Neutrophil (primary cell): ENCODE measurements around the gene CSNK1A1.
A peak's percentile ranks its signal among the peaks of the same experiment; 100 is the strongest.
"Not testable (repeated sequence)": the region's sequence is repeated elsewhere in the genome, so short reads cannot be mapped to it uniquely, and the experiment has no call there.

ENCODE experiments used
- H3K27ac ChIP-seq: fragments of 200-600 bp; sonication (generic); 2 replicates; pipeline ENCODE4 v1.5.1; 2016; ENCODE audit warnings: mild to moderate bottlenecking, moderate library complexity
- H3K27me3 ChIP-seq: fragments of 200-600 bp; sonication (generic); 2 replicates; pipeline ENCODE4 v1.6.0; 2016; ENCODE audit warnings: mild to moderate bottlenecking
- H3K36me3 ChIP-seq: fragments of 200-600 bp; sonication (generic); 2 replicates; pipeline ENCODE4 v1.5.1; 2017
- H3K4me1 ChIP-seq, 2 experiments: fragments of 200-600 bp in 1 of 2; sonication (generic) in 1 of 2; 1 replicate in 1 of 2; 2 replicates in 1 of 2; pipeline versions ENCODE4 v1.5.1 to v1.6.1; 2013 to 2016; ENCODE audit warnings: low read depth in 1 of 2, low read length in 1 of 2, mild to moderate bottlenecking in 1 of 2, moderate library complexity in 1 of 2; ENCODE audit not compliant: control insufficient read depth in 1 of 2, insufficient read depth in 1 of 2
- H3K4me3 ChIP-seq, 2 experiments: fragments of 200-600 bp in 1 of 2; sonication (generic) in 1 of 2; 1 replicate in 1 of 2; 2 replicates in 1 of 2; pipeline ENCODE4 v1.5.1; 2013 to 2016; ENCODE audit warnings: low read depth in 1 of 2, low read length in 1 of 2, mild to moderate bottlenecking in 1 of 2, moderate library complexity in 1 of 2
- H3K9me3 ChIP-seq: fragments of 200-600 bp; sonication (generic); 2 replicates; pipeline ENCODE4 v1.5.1; 2016
- TF ChIP-seq, protein P1 (sequence below): fragments of 200-600 bp; sonication (generic); IDR thresholded peaks from 2 replicates; pipeline ENCODE4 v1.5.1; 2016; ENCODE audit warnings: antibody characterized with exemption

Gene CSNK1A1

DNA sequence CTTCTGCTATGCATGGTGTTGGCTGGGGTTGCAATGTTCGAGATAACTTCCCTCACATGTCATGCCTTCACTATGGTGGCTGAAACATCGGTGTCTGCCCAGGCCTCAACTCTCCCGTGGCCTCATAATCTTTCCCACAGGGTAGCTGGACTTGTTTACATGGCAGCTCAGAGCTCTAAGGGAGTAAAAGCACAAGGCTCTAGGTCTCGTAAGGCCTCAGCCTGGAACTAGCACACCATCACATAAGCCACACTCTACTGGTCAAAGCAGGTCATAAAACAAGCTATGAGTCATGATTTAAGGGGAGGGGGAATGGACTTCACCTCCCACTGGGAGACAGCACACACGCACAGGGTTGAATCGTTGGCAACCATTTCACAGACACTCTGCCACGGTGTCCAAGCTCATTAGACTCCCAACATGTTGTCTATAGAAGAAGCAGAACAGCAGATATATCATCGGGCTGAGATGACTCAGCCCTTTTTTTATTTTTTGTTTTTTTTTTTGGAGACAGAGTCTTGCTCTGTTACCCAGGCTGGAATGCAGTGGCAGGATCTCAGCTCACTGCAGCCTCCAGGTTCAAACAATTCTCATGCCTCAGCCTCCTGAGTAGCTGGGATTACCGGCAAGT, 105.4 kb downstream of the CSNK1A1 start:
- TF ChIP-seq, protein P1, sequence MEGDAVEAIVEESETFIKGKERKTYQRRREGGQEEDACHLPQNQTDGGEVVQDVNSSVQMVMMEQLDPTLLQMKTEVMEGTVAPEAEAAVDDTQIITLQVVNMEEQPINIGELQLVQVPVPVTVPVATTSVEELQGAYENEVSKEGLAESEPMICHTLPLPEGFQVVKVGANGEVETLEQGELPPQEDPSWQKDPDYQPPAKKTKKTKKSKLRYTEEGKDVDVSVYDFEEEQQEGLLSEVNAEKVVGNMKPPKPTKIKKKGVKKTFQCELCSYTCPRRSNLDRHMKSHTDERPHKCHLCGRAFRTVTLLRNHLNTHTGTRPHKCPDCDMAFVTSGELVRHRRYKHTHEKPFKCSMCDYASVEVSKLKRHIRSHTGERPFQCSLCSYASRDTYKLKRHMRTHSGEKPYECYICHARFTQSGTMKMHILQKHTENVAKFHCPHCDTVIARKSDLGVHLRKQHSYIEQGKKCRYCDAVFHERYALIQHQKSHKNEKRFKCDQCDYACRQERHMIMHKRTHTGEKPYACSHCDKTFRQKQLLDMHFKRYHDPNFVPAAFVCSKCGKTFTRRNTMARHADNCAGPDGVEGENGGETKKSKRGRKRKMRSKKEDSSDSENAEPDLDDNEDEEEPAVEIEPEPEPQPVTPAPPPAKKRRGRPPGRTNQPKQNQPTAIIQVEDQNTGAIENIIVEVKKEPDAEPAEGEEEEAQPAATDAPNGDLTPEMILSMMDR = no peak
- no peak overlapping the region for H3K27ac ChIP-seq
- no peaks in the 10 kb centered on the region for H3K27me3 ChIP-seq
- H3K4me3 ChIP-seq = no peak overlapping the region
- no peaks in the 10 kb centered on the region for H3K36me3 ChIP-seq
- H3K4me1 ChIP-seq = no peaks in the 10 kb centered on the region
- no peaks in the 10 kb centered on the region for H3K9me3 ChIP-seq

DNA sequence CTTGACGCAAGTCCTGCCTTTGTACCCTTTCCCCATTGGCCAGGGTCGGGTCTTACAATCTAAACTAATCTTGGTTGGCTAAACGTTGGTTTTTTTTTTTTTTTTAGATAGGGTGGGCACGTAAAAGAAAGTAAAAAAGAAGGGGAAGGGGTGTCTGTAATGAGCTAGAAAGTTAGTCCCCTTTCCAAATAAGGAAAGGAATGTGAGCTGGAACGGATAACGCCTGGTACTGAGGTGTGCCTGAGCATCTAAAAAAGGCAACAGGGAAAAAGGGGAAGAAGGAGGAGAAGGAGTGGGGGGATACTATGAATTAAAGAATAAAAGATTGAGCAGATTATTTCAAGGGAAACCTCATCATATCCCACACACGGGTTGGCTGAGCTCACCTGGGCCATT, 105.9 kb downstream of the CSNK1A1 start:
- H3K27me3 ChIP-seq = no peaks in the 10 kb centered on the region
- TF ChIP-seq, protein P1 = no peak
- H3K9me3 ChIP-seq = no peaks in the 10 kb centered on the region
- H3K4me3 ChIP-seq = no peak overlapping the region
- H3K36me3 ChIP-seq = no peaks in the 10 kb centered on the region
- no peaks in the 10 kb centered on the region for H3K4me1 ChIP-seq
- H3K27ac ChIP-seq = no peak overlapping the region

DNA sequence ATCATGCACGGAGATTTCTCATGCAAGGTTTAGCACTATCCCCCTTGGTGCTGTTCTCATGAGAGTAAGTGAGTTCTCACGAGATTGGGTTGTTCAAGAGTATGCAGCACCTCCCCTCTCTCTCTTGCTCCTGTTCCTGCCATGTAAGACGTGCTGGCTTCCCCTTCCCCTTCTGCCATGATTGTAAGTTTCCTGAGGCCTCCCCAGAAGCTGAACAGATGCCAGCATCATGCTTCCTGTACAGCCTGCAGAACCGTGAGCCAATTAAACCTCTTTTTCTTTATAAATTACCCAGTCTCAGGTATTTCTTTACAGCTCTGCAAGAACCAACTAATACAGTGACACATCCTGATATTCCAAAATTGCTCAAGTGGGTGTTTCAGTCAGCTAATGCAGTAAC, 106.8 kb downstream of the CSNK1A1 start:
- H3K4me1 ChIP-seq, H3K9me3 ChIP-seq, H3K27me3 ChIP-seq, H3K27ac ChIP-seq, H3K36me3 ChIP-seq, H3K4me3 ChIP-seq: not testable (repeated sequence)

DNA sequence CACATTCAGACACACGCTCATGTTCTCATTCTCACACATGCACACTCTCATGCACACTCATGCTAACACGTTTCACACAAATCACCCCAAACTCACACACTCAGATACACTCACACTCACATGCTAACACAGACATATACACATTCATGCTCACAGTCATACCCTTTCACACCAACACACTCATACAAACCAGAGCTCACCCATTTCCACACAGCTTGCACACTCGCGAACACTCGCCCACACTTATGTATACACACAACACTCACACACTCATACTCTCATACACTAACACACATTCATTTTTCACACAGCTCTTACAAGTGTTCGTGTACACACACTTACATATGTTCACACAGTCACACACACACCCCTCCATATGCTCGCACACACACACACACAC, 108.0 kb downstream of the CSNK1A1 start:
- Histone ChIP-seq H3K27me3 (no peaks in the 10 kb centered on the region), H3K36me3 (no peaks in the 10 kb centered on the region), H3K4me3 (no peak overlapping the region), H3K4me1 (peaks cover 0 to 7% of the 10 kb centered on the region in 2 experiments), H3K9me3 (no peaks in the 10 kb centered on the region), H3K27ac (no peak overlapping the region)
- TF ChIP-seq, protein P1 = no peak

- H3K4me1 ChIP-seq = peaks cover 0 to 7% of the 10 kb centered on the region in 2 experiments
- H3K4me3 ChIP-seq = no peak overlapping the region
- H3K27ac ChIP-seq = no peak overlapping the region
- no peaks in the 10 kb centered on the region for H3K36me3 ChIP-seq
- no peaks in the 10 kb centered on the region for H3K9me3 ChIP-seq
- H3K27me3 ChIP-seq = no peaks in the 10 kb centered on the region
- TF ChIP-seq, protein P1 = peak; percentile 82
These were observed 108.6 kb downstream of the CSNK1A1 start for GRCh38 chr5:149442563-149443182.
